IMR-90 (cell line): ENCODE results near the gene CPSF7.

ENCODE experiments used
- BHLHE40 ChIP-seq: fragments of 150-350 bp; IDR thresholded peaks from 2 replicates; pipeline ENCODE4 v1.6.1; 2016; ENCODE audit warnings: mild to moderate bottlenecking, low read depth, low read length
- CEBPB ChIP-seq: IDR thresholded peaks from 2 replicates; pipeline ENCODE4 v1.6.1; 2012; ENCODE audit warnings: low read depth, low read length, improper control_type of control experiment
- CTCF ChIP-seq: conservative IDR thresholded peaks from 2 replicates; pipeline ENCODE4 v1.5.1; 2012; ENCODE audit warnings: mild to moderate bottlenecking, low read depth, low read length, improper control_type of control experiment
- FOS ChIP-seq: fragments of 150-350 bp; IDR thresholded peaks from 2 replicates; pipeline ENCODE4 v1.6.1; 2016; ENCODE audit warnings: low read depth, low read length
- MAFK ChIP-seq: IDR thresholded peaks from 2 replicates; pipeline ENCODE4 v1.6.1; 2012; ENCODE audit warnings: low read depth, low read length, improper control_type of control experiment
- MAZ ChIP-seq: IDR thresholded peaks from 2 replicates; pipeline ENCODE4 v1.6.1; 2012; ENCODE audit warnings: low read depth, mild to moderate bottlenecking, low read length, improper control_type of control experiment, moderate library complexity, borderline replicate concordance
- POLR2A ChIP-seq: IDR thresholded peaks from 2 replicates; pipeline ENCODE4 v1.6.1; 2012; ENCODE audit warnings: mild to moderate bottlenecking, low read depth, low read length
- RFX5 ChIP-seq: IDR thresholded peaks from 2 replicates; pipeline ENCODE4 v1.8.0; 2012; ENCODE audit warnings: low read depth, mild to moderate bottlenecking, low read length, moderate library complexity
- SMC3 ChIP-seq: fragments of 150-350 bp; IDR thresholded peaks from 2 replicates; pipeline ENCODE4 v1.6.1; 2016; ENCODE audit warnings: low read depth, mild to moderate bottlenecking, antibody characterized with exemption, low read length, moderate library complexity

DNA sequence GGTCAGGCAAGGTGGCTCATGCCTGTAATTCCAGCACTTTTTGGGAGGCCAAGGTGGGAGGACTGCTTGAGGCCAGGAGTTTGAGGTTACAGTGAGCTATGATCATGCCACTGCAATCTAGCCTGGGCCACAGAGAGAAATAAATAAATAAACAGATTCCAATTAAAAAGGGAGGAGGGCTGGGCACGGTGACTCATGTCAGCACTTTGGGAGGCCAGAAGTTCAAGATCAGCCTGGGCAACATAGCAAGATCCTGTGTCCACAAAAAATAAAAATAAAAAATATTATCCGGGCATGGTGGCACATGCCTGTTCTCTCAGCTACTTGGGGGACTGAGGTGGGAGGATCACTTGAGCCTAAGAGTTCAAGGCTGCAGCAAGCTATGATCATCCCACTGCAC lies 75.6 kb downstream of the CPSF7 start:
- TF ChIP-seq RFX5 (no peak), CTCF (no peak), POLR2A (no peak), BHLHE40 (no peak), FOS (no peak), MAZ (no peak), MAFK (no peak), CEBPB (no peak), SMC3 (no peak)
